ENCODE results near the gene SDHB. TPM values are rescaled to one million over a fixed set of nuclear protein-coding genes. Genes with fewer than 3 reads are reported as not detected.

Gene SDHB
- total and polyA plus RNA-seq, 9 of the 15 experiments (the other 6 are each of a cell fraction or from before 2014, with no cell fraction given): 207 to 554 (median 365) TPM

- DNase-seq (ENCODE audit: extremely low read depth in 1 of 4, low spot score in 3 of 4) (peak in 3 of 4 experiments; percentile 24 to 37 (median 33)), ATAC-seq (no peak), FAIRE-seq (no peak)
- peak overlapping the region; percentile 89 for H2AFZ ChIP-seq (ENCODE audit: low read depth, low read length)
- H3K36me3 ChIP-seq (ENCODE audit: control insufficient read depth, insufficient read depth, low read length): peaks cover 34% of the 10 kb centered on the region
- peak overlapping the region; percentile 85 to 95 for H3K9ac ChIP-seq (ENCODE audit: insufficient read depth in 1 of 2, low read depth in 2 of 2, low read length in 2 of 2)
- intact Hi-C loops (cut with micrococcal nuclease): loop anchor here (10.0 kb wide), 1 partner anchor 282 kb away; no protein-coding TSS in a partner anchor
- POLR2A ChIA-PET: interaction anchor here (0.6 to 1.6 kb wide), 3 partner anchors 127 to 187 kb away, joined by 3 to 4 read pairs (median 4); no protein-coding TSS in a partner anchor
- peaks cover 2 to 5% of the 10 kb centered on the region in 2 experiments; a peak in 3 of 5 replicates for H3K27me3 ChIP-seq (ENCODE audit: control insufficient read depth in 2 of 2, insufficient read depth in 2 of 2, low read length in 2 of 2)
- CTCF ChIA-PET (ENCODE audit: low intra/inter-chr PET ratio): interaction anchor here (0.6 kb wide), 1 partner anchor 179 kb away, joined by 3 read pairs; no protein-coding TSS in a partner anchor
- H3K27ac ChIP-seq (ENCODE audit: extremely low read depth, low read depth, low read length): peak overlapping the region; percentile 80
- no peaks in the 10 kb centered on the region for H4K20me1 ChIP-seq (replicated peaks; ENCODE audit: control insufficient read depth, insufficient read depth, low read length)
- in situ Hi-C loops (cut with MboI): loop anchor here (5.0 kb wide), 1 partner anchor 96 kb away; no protein-coding TSS in a partner anchor
- no TSS peak for BruUV-seq (replicated peaks)
- no peaks in the 10 kb centered on the region for H3K9me3 ChIP-seq (replicated peaks; ENCODE audit: control insufficient read depth, insufficient read depth, low read depth, low read length)
- no peaks in the 10 kb centered on the region for H3K9me1 ChIP-seq (ENCODE audit: control insufficient read depth, insufficient read depth, low read length)
- H3K4me1 ChIP-seq (replicated peaks in 1 of 2; ENCODE audit: control insufficient read depth in 2 of 2, insufficient read depth in 2 of 2, low read length in 2 of 2): peaks cover 0 to 15% of the 10 kb centered on the region in 2 experiments; a peak in 3 of 5 replicates
- WGBS (ENCODE audit: insufficient coverage, low coverage, missing lambda C conversion rate): under 1% methylated on average over 12 of the region's 12 CpGs
- peaks cover 50% of the 10 kb centered on the region for H3K79me2 ChIP-seq (ENCODE audit: control insufficient read depth, insufficient read depth, low read length)
- H3K4me2 ChIP-seq (ENCODE audit: insufficient read depth, low read length): peak overlapping the region; percentile 93
- H3K4me3 ChIP-seq: peak overlapping the region; percentile 53
- no peak for TF ChIP-seq PML (IDR thresholded peaks at IDR 0.05; ENCODE audit: low read length)
- TF ChIP-seq KAT8 (IDR thresholded peaks at IDR 0.05; ENCODE audit: low read depth): no peak
- no peak for TF ChIP-seq ZBTB8A (IDR thresholded peaks at IDR 0.05; ENCODE audit: partially characterized antibody)
- TF ChIP-seq KHSRP (IDR thresholded peaks at IDR 0.05): no peak
- no peak for TF ChIP-seq FOS (IDR thresholded peaks at IDR 0.05; ENCODE audit: extremely low read depth, insufficient read length)
- no peak for TF ChIP-seq HES1 (IDR thresholded peaks at IDR 0.05; ENCODE audit: low read depth)
- no peak for TF ChIP-seq ZNF75A (CRISPR knock-in tag; IDR thresholded peaks at IDR 0.05)
- no peak for TF ChIP-seq ZFPM2 (CRISPR knock-in tag; IDR thresholded peaks at IDR 0.05)
- TF ChIP-seq SMAD3 (CRISPR knock-in tag; conservative IDR thresholded peaks at IDR 0.05): no peak
- no peak for TF ChIP-seq KLF6 (CRISPR knock-in tag; IDR thresholded peaks at IDR 0.05; ENCODE audit: borderline replicate concordance)
- TF ChIP-seq ZNF431 (CRISPR knock-in tag; IDR thresholded peaks at IDR 0.05): peak; percentile 46; the same call in 1 of the 2 replicates
- TF ChIP-seq ZNF146 (CRISPR knock-in tag; IDR thresholded peaks at IDR 0.05; ENCODE audit: unreplicated experiment): no peak
- TF ChIP-seq TCF3 (CRISPR knock-in tag; IDR thresholded peaks at IDR 0.05): no peak
- no peak for TF ChIP-seq NCOR1 (IDR thresholded peaks at IDR 0.05)
- no peak for TF ChIP-seq ETV1 (tag; conservative IDR thresholded peaks at IDR 0.05; ENCODE audit: low read depth)
- no peak for TF ChIP-seq ZNF224 (CRISPR knock-in tag; IDR thresholded peaks at IDR 0.05)
- TF ChIP-seq ETV6 (IDR thresholded peaks at IDR 0.05; ENCODE audit: borderline replicate concordance in 1 of 2, low read depth in 2 of 2, low read length in 1 of 2): no peak
- TF ChIP-seq ETV6 (CRISPR knock-in tag; IDR thresholded peaks at IDR 0.05; ENCODE audit: borderline replicate concordance): no peak
- TF ChIP-seq PCBP2 (IDR thresholded peaks at IDR 0.05; ENCODE audit: low read depth, low read length, poor library complexity, severe bottlenecking): no peak
- TF ChIP-seq ZNF511 (CRISPR knock-in tag; IDR thresholded peaks at IDR 0.05): no peak
- no peak for TF ChIP-seq SMC3 (conservative IDR thresholded peaks at IDR 0.05; ENCODE audit: insufficient read depth, low read depth, low read length)
- TF ChIP-seq ZNF274 (IDR thresholded peaks at IDR 0.05; ENCODE audit: borderline replicate concordance, low read depth, low read length): no peak
- TF ChIP-seq RBM22 (IDR thresholded peaks at IDR 0.05; ENCODE audit: low read depth, low read length, poor library complexity, severe bottlenecking): no peak
- no peak for TF ChIP-seq RBM17 (IDR thresholded peaks at IDR 0.05; ENCODE audit: borderline replicate concordance, low read depth, low read length)
- TF ChIP-seq SNIP1 (IDR thresholded peaks at IDR 0.05; ENCODE audit: low read depth): no peak
Observed at GRCh38 chr1:17053086-17053684, 647 bp downstream of the SDHB start.
